Measurements from ENCODE around the gene TMEM184B. TPM values are rescaled to one million over a fixed set of nuclear protein-coding genes. Genes with fewer than 3 reads are reported as not detected.

TMEM184B gene
- total RNA-seq, 4 donors from 2014 or later = 52.0 to 108 (median 64.9) TPM

- H3K9me3 ChIP-seq = no peaks in the 10 kb centered on the region
- no peaks in the 10 kb centered on the region for H3K27me3 ChIP-seq
- H3K4me1 ChIP-seq = peaks cover 0 to 37% (median 0%) of the 10 kb centered on the region in 3 donors
- H3K4me3 ChIP-seq = no peak overlapping the region
- TF ChIP-seq POLR2A (IDR thresholded peaks at IDR 0.05) (no peak), EP300 (IDR thresholded peaks at IDR 0.05) (no peak), POLR2AphosphoS5 (IDR thresholded peaks at IDR 0.05) (no peak), CTCF (IDR thresholded peaks at IDR 0.05) (no peak)
- peaks cover 0 to 95% of the 10 kb centered on the region in 2 donors for H3K36me3 ChIP-seq
- peak overlapping the region in 3 of 4 donors; percentile 29 to 70 (median 62) for H3K27ac ChIP-seq
- ATAC-seq = no peak
- 89% methylated on average over 5 of the region's 26 CpGs; no CpG with 5 or more reads in 1 of the 2 donors for WGBS, 2 donors (ENCODE audit: low coverage in 1 of 2)
These were observed 21.4 kb upstream of the TMEM184B start for GRCh38 chr22:38294193-38294592.

GRCh38 chr22:38292694-38293093 is 19.9 kb upstream of the TMEM184B start:
- peak; percentile 31 for ATAC-seq
- 10 to 33% methylated on average over 1 to 2 of the region's 9 CpGs for WGBS, 2 donors (ENCODE audit: low coverage in 1 of 2)
- TF ChIP-seq CTCF (IDR thresholded peaks at IDR 0.05) = no peak
- TF ChIP-seq POLR2AphosphoS5 (IDR thresholded peaks at IDR 0.05) = no peak
- no peak for TF ChIP-seq POLR2A (IDR thresholded peaks at IDR 0.05)
- no peak for TF ChIP-seq EP300 (IDR thresholded peaks at IDR 0.05)
- no peaks in the 10 kb centered on the region for H3K9me3 ChIP-seq
- H3K27ac ChIP-seq = peak overlapping the region in 3 of 4 donors; percentile 56 to 70 (median 62)
- peaks cover 0 to 94% of the 10 kb centered on the region in 2 donors for H3K36me3 ChIP-seq
- no peaks in the 10 kb centered on the region for H3K27me3 ChIP-seq
- peaks cover 0 to 37% (median 0%) of the 10 kb centered on the region in 3 donors for H3K4me1 ChIP-seq
- no peak overlapping the region for H3K4me3 ChIP-seq

GRCh38 chr22:38291201-38291777 is 18.5 kb upstream of the TMEM184B start:
- WGBS, 2 donors (ENCODE audit: low coverage in 1 of 2) = 52% methylated on average over 7 of the region's 22 CpGs; no CpG with 5 or more reads in 1 of the 2 donors
- TF ChIP-seq EP300 (IDR thresholded peaks at IDR 0.05) = no peak
- no peak for TF ChIP-seq CTCF (IDR thresholded peaks at IDR 0.05)
- TF ChIP-seq POLR2A (IDR thresholded peaks at IDR 0.05) = no peak
- TF ChIP-seq POLR2AphosphoS5 (IDR thresholded peaks at IDR 0.05) = no peak
- ATAC-seq = peak; percentile 26
- no peak overlapping the region for H3K4me3 ChIP-seq
- H3K27ac ChIP-seq = peak overlapping the region in 3 of 4 donors; percentile 49 to 70 (median 62)
- no peaks in the 10 kb centered on the region for H3K27me3 ChIP-seq
- peaks cover 0 to 37% (median 0%) of the 10 kb centered on the region in 3 donors for H3K4me1 ChIP-seq
- H3K36me3 ChIP-seq = peaks cover 0 to 82% of the 10 kb centered on the region in 2 donors
- no peaks in the 10 kb centered on the region for H3K9me3 ChIP-seq

GRCh38 chr22:38290347-38290746 is 17.5 kb upstream of the TMEM184B start:
- Histone ChIP-seq H3K36me3 (peaks cover 0 to 73% of the 10 kb centered on the region in 2 donors), H3K9me3 (no peaks in the 10 kb centered on the region), H3K27ac (peak overlapping the region in 3 of 4 donors; percentile 12 to 62 (median 35)), H3K27me3 (no peaks in the 10 kb centered on the region), H3K4me3 (no peak overlapping the region), H3K4me1 (peaks cover 0 to 32% (median 0%) of the 10 kb centered on the region in 3 donors)
- TF ChIP-seq CTCF (IDR thresholded peaks at IDR 0.05) (no peak), POLR2A (IDR thresholded peaks at IDR 0.05) (no peak)
- ATAC-seq = no peak
- 69 to 100% methylated on average over 1 to 2 of the region's 8 CpGs for WGBS, 2 donors (ENCODE audit: low coverage in 1 of 2)

- peak overlapping the region in 3 of 4 donors; percentile 12 to 62 (median 35) for H3K27ac ChIP-seq
- TF ChIP-seq POLR2AphosphoS5 (IDR thresholded peaks at IDR 0.05) (peak; percentile 22), CTCF (IDR thresholded peaks at IDR 0.05) (no peak)
- WGBS, 2 donors (ENCODE audit: low coverage in 1 of 2) = 76 to 78% methylated on average over 6 to 8 of the region's 12 CpGs
- no peaks in the 10 kb centered on the region for H3K27me3 ChIP-seq
- peaks cover 0 to 66% of the 10 kb centered on the region in 2 donors for H3K36me3 ChIP-seq
- H3K4me1 ChIP-seq = peaks cover 0 to 30% (median 0%) of the 10 kb centered on the region in 3 donors
- no peak for ATAC-seq
- H3K4me3 ChIP-seq = no peak overlapping the region
- no peaks in the 10 kb centered on the region for H3K9me3 ChIP-seq
These were observed 16.8 kb upstream of the TMEM184B start for GRCh38 chr22:38289583-38290082.

Data from gastroesophageal sphincter (tissue), 4 donors.